ENCODE data around the gene VMP1.

DNA sequence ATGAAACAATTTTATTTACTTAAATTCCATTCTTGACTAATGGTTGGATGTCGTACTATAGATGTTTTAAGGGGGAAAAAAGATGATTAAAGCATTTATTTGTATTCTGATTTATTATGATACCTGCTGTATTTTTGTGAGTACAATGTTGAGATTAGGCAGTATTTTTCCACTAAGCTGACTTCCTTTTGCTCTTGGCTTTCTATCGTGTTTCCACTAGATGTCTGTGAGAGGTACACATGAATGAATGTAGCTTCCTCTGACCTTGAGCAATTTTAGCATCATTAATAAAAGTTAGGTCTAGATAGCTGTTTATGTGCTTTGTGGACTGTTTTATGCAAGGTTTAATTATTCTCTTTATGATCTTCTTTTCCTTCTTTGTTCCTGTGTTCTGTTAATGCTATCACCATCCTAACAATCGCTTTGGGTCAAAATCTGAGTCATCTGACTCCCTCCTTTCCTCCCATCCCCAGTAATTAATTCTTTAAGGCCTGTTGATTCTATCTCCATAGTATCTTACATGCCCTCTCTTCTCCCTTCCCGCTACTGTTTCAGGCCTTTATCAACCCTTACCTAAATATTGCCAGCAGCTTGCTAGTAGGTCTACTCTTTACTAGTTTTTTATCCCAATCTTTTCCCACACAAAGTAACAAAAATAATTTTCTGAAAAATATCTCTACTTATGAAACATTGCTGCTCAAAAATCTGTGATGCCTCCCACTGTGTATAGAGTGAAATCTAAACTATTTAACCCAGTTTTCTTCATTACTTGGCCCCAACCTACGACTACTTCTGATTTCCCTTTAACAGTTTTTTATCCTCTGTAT is 76.0 kb downstream of the VMP1 start:
- TF ChIP-seq, protein P1, sequence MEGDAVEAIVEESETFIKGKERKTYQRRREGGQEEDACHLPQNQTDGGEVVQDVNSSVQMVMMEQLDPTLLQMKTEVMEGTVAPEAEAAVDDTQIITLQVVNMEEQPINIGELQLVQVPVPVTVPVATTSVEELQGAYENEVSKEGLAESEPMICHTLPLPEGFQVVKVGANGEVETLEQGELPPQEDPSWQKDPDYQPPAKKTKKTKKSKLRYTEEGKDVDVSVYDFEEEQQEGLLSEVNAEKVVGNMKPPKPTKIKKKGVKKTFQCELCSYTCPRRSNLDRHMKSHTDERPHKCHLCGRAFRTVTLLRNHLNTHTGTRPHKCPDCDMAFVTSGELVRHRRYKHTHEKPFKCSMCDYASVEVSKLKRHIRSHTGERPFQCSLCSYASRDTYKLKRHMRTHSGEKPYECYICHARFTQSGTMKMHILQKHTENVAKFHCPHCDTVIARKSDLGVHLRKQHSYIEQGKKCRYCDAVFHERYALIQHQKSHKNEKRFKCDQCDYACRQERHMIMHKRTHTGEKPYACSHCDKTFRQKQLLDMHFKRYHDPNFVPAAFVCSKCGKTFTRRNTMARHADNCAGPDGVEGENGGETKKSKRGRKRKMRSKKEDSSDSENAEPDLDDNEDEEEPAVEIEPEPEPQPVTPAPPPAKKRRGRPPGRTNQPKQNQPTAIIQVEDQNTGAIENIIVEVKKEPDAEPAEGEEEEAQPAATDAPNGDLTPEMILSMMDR (CRISPR knock-in tag; IDR thresholded peaks at IDR 0.05), result no peak
- no peak for TF ChIP-seq SMAD3 (CRISPR knock-in tag; IDR thresholded peaks at IDR 0.05)
- TF ChIP-seq NFE2L2 (IDR thresholded peaks at IDR 0.05; ENCODE audit: low read length), result no peak
- TF ChIP-seq EZH2 (conservative IDR thresholded peaks at IDR 0.05; ENCODE audit: low read depth, low read length), result no peak
- TF ChIP-seq PTBP1 (IDR thresholded peaks at IDR 0.05; ENCODE audit: low read depth, low read length, poor library complexity, severe bottlenecking), result no peak
- TF ChIP-seq, protein P2, sequence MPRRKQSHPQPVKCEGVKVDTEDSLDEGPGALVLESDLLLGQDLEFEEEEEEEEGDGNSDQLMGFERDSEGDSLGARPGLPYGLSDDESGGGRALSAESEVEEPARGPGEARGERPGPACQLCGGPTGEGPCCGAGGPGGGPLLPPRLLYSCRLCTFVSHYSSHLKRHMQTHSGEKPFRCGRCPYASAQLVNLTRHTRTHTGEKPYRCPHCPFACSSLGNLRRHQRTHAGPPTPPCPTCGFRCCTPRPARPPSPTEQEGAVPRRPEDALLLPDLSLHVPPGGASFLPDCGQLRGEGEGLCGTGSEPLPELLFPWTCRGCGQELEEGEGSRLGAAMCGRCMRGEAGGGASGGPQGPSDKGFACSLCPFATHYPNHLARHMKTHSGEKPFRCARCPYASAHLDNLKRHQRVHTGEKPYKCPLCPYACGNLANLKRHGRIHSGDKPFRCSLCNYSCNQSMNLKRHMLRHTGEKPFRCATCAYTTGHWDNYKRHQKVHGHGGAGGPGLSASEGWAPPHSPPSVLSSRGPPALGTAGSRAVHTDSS (CRISPR knock-in tag; conservative IDR thresholded peaks at IDR 0.05), result no peak
